NCI-H2227 treated with DMSO at 0.1 percent for 48 hours (cell line): ENCODE data around the gene RUNX1.

ENCODE experiments used
- DNase-seq: peaks from one replicate; lab custom pipeline; 2025; lab: John Stamatoyannopoulos, UW

RUNX1 gene

DNA sequence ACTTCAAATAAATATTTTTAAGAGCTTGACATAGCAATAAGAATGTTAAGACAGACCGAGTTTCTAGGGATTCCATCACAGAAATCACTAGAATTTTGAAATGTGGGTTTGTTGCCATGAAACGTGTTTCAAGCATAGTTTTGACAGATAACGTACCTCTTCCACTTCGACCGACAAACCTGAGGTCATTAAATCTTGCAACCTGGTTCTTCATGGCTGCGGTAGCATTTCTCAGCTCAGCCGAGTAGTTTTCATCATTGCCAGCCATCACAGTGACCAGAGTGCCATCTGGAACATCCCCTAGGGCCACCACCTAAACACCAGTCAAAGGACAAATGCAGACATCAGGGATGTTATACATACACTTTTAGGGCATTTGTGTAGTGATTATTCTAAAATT, 168.7 kb downstream of the RUNX1 start:
- DNase-seq = no peak

DNA sequence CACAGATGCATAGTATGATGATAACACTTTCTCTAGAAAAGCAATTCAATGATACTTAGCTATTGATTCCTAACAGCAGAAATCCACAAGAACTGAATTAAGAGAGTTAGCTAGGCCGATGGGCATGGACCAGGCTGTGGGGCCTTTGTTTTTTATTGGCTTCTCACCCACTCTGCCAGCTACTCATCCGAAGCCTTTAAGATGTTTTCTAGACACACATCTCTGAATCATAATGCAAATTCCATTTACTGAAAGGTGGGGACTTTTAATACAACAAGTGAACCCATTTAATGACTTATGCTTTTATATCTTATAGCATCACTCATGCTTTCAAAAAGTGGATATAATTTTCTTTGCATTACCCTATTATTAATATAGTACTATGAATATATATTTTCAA, 170.2 kb downstream of the RUNX1 start:
- no peak for DNase-seq

DNA sequence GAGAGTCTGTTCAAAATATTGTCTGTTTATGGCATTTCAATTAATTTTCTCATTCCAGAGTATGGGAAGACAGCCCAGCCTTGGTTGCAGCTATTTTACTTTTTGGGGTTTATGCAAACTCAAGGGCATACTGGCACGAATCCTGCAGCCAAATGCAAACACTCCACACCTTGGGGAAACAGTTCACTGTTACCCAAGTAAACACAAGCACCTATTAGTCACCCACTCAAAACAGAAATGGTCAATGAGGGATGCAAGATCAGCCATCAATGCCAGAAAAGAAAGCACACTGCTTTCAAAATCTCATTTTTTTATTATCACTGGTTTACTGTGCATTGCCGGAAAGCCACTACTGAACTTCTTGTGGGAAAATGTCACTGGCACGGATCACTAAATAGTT, 170.6 kb downstream of the RUNX1 start:
- no peak for DNase-seq

DNA sequence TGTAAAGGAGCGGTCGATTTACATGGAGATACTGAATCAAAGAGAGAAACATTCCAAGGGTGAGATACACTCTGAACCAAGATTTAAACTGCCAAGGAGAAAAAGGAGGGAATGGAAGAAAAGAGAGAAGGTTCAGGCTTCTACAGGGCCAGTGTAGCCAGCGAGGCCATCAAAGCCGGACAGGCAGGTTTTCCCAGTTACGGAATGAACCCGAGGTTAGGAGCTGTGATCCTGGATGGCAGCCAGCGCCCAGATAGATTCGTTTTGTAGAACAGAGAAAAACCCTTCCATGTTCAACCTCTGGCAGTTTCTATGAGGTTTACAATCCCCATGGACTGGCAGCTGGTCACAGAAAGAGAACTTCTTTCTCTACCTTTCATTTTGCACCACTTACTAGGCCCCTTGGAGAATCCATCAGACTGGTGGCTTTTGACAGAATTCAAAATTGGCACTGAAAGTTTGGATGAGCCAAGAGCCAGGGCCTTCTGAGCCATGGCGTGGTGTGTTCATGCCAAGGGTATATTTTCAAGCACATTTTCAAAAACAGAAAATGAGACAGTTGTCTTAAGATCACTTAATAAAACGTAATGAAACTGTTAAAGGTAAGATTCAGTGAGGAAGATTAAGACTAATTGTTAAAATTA, 171.5 kb downstream of the RUNX1 start:
- no peak for DNase-seq

DNA sequence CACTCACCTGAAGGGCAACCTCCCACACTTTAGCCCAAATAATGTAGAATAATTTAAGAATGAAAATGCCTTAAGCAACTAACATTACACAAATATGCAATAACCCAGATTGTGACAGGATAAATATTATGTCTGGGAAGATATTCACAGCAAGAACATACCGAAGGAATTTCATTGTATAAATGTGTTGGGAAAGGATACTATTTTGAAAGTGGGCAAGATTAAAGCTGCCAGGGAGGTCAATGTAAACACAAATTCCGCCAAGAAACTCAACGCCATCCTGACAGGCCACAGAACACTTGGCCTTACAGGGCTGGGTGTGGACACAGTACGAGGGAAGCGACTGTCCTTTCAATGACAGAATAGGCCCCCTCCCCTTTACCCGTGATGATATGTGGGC, 173.3 kb downstream of the RUNX1 start:
- DNase-seq = no peak

DNA sequence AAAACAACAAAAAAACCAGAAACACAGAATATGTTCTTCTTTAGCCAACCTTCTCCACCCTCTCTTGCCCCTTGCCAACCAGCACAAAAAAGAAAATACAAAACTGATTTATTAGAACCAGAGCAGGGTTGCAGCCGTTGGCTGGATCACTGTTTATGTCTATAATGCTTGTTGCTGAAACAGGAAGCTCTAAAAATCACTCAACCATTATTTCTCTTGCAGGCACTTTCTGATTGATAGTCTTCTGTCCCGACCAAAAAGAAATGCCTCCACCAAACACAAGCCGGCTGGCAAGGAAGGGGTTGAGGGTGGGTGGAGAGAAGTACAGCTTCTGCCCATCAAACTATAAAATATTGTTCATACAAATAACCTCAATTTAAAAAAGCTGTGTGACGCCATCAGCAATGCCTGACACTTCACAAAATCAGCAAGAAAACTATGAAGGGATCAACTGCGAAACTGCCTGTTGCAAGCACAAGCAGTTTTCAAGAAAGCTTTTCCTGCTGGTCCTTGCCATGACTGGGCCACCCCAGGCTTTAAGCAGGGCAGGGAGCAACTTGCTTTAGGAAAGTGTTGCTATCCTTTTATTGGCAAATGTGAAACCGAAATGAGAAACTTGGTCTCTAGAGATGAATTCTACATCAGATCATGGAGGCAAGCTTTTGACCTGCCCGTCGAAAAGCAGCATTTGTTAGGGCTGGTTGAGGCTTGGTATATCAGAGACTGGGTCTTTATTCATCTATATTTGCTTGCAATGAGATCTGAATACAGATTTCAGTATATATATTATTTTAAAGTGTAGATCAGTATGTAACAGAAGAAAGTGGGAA, 174.2 kb downstream of the RUNX1 start:
- DNase-seq = no peak

DNA sequence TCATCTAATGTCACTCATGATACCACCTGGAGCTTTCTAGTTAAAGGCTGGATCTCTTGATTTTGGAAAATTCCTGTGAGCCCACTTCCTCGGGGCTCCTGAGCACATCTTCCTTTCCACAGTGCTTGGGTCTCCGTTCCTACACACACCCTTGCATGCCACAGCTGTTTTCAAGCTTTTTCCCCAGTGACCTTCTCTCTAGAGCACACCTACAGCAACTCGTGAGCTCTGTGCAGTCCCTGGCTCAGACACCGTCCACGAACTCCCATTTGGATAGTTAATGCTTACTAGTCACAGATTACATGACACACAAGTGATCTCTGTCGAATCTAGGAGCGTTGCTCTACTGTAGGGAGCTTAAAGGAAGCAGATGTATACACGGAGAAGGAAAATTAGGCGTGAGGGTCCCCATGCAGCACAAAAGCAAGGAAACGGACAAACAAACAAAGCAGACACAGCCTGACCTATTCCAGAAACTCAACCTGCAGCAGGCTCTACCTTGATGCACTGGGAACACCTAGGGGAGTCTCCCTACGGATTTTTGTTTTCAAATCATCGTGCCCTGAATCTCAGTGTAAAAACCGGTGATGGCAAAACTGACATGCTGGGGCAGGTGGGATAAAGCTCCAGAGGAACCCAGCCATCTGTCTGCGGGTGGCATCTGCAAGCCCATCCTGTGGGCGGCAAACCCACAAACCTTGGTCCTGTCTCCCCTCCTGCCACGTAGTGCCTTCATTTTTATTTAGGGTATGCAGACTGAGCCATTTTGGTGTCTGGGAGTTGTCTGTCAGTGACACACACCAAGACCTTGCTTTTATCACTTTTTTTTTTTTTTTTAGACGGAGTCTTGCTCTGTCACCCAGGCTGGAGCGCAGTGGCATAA, 177.8 kb downstream of the RUNX1 start:
- DNase-seq = no peak

DNA sequence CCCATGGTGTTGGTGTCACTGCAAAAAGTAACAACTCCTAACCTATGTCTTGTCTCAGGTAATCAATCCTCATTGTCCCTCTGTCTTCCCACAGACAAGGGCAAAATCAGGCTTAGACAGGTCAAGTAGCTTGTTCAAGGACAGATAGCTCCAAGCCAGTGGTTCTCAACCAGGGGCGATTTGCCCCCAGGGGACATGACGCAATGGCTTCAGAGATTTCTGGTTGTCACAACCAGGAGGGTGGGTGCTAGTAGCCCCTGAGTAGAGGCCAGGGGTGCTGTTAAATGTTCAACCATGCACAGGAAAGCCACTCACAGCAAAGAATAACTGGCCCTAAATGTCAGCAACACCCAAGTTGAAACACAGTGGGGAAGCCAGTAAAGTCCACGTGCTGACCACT, 178.9 kb downstream of the RUNX1 start:
- DNase-seq = no peak

DNA sequence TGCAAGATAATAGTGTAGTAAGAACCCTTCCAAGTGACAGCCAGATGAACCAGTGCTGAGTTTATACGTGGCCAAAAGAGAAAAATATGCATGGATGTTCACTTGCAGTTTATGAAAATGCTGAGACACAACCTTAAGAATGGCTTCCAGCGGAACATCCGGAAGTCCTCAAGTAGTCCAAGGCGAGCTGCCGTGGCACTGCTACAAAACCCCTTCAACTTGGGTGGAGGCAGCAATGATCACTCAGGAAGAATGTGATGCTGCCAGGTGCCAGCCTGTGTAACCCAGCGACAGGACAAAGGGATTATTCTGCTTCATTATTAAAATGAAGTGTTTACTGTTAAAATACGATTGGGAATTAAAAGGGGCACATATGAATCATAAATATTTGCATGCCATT, 179.6 kb downstream of the RUNX1 start:
- no peak for DNase-seq

DNA sequence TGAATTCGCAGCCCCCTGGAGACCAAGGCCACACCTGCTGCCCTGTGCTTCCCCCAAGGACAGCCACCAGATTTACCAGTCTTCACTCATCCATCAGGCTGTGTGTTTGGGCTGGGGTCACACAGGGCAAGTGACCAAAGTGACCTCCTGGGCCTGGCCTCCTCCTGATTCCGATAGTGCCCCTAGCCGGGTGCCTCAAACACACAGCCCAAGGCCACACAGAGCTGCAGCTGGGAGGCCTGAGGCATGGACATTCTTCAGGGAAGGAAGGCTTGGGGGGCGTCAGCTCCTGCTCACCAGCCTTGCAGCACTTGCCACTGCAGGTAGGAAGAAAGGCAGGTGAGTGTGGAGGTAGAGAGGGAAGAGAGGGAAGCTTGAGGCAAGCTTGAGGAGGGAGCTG, 181.3 kb downstream of the RUNX1 start:
- no peak for DNase-seq

DNA sequence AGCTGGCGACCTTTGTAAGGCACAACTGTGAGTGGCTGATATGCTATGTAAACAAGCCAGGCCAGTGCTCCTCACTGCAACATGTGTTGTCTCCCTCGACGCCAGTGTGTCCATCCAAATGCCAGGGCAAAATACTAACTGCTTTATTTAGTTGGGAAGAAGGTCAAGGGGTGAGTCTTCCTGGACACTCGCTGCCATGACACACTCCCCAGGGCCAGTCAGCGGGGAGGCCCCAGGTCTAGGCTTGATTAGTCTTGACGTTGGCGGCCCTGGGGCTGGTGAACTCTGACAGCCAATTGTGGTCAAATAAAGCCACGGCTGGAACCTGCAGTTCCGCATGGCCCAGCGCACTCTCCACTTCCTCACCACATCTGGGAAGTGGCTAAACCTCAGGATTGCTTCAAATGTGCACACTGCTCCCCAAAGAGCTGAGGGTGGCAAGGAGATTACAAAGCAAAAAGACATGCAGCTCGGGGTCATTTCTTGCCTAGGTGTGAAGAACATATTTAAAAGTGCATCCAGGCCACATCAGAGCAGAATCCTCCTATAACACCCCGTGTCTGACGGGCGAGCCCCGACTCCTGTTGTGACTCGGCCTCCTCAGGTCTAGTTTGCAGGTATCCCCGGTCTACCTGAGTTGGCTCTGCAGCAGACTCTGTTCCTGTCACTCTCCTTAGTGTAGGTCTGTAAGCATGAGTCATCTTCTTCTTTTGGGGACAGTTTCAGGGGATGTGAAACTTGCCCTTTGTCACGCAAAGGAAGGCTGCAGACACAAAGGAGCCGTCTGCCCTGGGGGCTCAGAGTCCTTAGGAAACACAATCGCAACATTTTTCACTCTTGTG, 183.5 kb downstream of the RUNX1 start:
- no peak for DNase-seq

DNA sequence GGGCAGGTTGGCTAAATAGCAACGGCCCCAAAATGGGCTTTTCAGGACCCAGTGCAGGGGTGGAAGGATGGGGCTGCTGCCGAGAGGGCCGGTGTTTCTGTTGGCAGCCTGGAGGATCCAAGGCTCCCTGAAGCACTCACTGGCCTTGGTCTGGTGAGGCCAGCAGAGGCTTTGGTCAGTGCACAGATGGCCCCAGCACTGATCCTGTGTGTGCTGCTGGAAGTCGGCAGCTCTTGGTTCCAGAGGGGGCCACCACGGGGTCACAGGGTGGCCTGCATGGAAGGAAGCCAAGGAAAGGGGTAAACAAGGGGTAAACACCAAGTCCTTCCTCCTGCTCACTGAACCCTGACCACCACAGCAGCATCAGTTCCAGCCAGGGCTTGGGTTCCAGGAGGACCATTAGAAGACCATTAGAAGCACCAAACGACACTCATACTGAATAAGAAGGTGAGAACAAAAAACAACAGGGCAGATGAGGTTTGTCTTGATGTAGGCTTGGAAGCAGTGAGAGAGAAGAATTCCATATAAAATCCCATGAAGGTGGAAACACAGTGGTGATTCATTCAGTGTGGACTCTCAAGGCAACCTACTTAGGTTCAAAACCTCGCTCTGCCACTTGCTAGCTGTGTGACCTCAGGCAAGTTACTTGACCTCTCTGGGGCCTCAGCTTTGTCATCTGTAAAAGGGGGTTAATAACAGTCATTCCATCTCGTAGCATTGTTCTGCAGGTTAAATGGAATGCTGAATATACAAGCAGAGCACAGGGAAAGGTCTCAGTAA, 184.5 kb downstream of the RUNX1 start:
- DNase-seq = no peak

DNA sequence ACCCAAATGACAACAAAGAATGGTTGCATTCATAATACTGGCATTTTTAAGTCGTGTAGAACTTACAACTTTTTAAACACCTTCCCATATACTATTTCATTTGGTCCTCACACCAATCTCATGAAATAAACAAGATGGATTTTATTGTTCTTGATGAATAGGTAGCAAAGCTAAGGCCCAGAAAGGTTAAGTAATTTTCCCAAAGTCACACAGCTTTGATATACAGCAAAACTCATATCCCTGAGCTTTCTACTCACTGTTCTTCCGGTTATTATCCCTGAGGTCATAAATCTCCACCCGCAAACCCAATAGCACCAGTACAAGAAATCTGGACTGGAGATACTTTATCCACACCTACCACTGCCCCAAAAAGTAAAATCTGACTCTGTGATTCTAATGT, 186.2 kb downstream of the RUNX1 start:
- no peak for DNase-seq

DNA sequence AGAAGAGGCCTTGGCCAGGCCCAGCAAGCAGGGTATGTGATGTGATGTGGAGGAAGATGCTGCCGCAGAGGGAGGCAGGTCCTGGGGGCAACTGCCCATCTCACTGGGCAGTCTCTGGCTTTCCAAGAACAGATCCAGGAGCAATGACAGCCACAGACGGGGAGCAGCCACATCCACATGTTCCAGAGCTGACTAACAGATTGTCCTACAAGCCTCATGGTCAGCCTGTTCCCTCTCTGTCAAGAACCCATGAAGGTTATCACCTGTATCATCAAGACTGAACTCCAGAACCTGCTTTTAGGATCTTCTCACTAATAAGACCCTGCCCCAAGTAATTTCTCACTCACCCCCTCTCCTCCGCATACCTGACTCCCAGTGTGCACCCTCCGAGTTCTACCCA, 187.8 kb downstream of the RUNX1 start:
- no peak for DNase-seq

DNA sequence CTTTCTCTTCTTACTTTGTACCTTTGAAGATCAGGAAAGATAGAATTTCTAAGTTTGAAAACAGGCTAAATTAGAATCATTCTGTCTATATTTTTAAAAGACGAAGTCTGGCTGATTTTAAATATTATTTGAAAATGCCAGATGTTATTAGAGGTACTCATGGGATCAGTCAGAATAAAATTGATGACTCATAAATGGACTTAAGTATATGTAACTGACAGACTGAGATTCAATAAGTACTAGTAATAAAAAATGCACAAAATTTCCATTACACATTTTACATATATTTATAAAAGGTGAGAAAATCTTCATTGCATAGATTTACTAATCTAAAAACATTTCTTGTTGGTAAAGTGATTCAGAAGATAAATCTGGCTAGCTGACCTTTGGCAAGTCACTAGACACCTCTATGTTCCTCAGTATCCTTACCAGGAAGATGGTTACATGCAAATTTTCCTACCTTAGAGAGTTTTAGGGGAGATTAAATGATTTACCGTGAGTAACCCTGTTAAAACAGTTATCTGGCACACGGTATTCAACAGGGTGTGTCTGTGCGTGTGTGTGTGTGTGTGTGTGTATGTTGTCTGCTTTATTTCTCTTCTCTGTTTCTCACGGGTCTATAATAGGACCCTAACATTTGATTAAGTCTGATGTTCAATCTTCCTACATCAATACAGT, 189.0 kb downstream of the RUNX1 start:
- DNase-seq = no peak

DNA sequence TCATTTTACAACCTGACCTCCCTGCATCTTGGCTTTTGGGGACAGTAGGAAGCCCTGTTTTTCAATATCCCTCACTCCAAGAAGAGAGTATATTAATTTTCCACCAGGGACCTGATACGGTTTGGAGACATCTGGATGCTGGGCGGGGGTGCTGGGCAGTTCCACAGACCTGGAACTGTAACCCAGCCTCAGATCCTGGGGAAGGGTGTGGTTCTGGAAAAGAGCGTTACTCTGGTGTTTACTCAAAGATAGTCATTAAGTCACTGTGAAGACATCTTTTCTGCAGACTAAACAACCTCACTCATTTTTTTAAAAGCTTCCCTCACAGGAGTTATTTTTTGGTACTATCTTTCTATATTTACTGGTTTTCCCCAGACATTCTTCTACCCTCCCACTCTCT, 190.5 kb downstream of the RUNX1 start:
- no peak for DNase-seq

DNA sequence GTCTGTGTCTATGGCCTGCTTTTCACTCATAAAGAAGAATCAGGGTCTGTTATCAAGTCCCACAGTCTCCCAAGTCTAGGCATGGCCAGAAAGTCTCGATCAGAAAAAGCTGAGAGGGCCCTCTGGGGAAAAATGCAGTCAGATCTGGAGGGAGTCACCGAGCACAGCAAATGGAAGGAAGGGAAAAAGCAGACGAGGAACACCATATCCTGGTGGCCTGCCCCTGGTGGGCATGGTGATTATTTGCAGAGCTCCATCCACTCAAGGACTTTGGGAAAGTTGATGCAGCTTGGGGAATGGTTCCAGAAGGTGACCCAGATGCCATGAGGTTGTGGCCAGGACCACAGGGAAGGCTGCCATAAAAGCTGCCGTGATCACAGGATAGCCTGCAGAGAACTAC, 191.2 kb downstream of the RUNX1 start:
- DNase-seq = no peak

DNA sequence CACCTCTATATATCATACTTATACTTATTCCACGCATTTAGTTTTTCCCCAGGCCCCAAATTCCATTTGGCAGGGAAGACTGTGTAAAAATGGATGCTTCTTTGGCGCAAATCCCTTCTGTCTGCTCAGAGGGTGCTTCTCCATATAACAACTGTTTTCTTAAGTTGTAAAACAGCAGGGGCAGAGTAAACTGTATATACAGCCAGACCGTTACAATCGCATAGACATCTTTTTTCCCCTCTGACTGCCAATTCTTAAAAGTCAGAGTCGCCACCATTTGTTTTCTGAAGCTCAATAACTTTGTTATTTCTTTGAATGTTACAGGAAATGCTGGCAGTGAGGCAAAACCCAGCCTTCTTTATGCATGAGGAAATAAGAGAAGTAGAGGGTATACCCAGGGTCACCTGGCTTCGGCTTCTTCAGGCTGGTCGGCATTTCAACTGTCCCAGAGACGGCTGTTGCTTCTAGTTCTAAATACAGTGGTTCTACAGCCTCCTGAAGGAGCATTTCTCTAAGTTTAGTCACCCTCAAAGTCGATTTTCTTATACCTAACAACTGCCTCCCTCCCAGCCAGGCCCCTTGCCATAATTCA, 191.9 kb downstream of the RUNX1 start:
- no peak for DNase-seq

DNA sequence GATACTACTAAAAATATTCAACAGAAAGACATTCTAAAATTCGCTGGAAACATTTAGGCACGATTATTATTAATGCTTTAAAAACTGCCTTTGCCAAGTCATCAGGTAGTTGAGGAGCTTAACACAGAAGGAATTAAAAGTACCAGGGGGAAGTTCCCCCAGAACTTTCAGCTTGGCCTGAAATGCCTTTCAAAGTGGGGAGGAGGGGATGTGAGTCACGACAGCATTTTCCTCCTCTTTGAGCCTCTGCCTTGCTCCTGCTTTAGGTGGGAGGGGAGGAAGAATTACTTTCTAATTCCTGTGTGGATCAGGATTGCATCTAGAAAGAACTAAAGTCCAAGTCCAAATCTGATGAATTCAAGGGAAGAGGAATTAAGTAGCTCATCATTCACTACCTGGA, 196.7 kb downstream of the RUNX1 start:
- DNase-seq = no peak

DNA sequence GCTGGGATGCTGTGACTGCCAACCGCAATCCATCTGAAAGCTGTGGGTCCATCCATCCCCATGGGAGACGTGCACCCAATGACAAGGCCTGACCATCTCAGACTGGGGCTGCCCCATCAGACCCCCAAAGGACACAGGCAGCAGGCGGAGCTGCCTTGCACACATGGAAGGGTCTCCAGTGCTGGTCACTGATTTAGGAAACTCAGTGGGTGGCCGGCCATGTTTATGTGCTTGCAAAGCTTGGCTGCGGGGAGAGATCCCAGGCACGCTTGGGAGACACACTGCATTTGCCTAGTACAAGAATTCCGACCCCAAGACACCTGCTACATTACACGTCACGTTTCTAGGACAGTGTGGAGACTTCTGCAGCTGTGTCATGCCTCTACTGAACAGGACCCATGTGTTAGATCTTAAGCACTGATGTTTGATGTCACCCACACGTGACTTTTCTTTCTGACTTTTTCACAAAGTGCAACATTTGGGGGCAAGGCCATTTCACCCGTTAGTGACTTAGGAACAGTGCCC, 198.9 kb downstream of the RUNX1 start:
- no peak for DNase-seq
